SK-N-SH (cell line): Measurements from ENCODE around the gene PLA2G6. TPM values are rescaled to one million over a fixed set of nuclear protein-coding genes. Genes with fewer than 3 reads are reported as not detected.

Experiments
- CTCF ChIA-PET: fragments of 300-600, 350-600 bp; formaldehyde crosslinking; extraction: SDS; loops from one replicate; lab custom pipeline; 2021; lab: Yijun Ruan, JAX
- POLR2A ChIA-PET: fragments of 350-600 bp; sonication (Branson Sonifier 250); formaldehyde crosslinking; extraction: SDS; loops from one replicate; lab custom pipeline; 2020; ENCODE audit warnings: antibody characterized with exemption, inconsistent platforms; lab: Yijun Ruan, JAX
- DNase-seq: peaks from one replicate; pipeline ENCODE4 v3.0.0; 2012
- H2AFZ ChIP-seq: fragments of 200-600 bp; sonication (generic); 2 replicates; pipeline ENCODE4 v1.8.1; 2016; ENCODE audit warnings: antibody characterized with exemption, mild to moderate bottlenecking, low read depth
- H3F3A ChIP-seq: fragments of 200-600 bp; sonication (generic); replicated peaks from 2 replicates; pipeline ENCODE3; 2016; ENCODE audit warnings: antibody characterized with exemption, mild to moderate bottlenecking; ENCODE audit not compliant: insufficient read depth
- H3K27ac ChIP-seq, 2 experiments: fragments of 200-500 bp in 1 of 2; fragments of 200-600 bp in 1 of 2; sonication (Bioruptor generic) in 1 of 2; sonication (generic), shearing (Covaris generic) in 1 of 2; 2 replicates each; pipeline versions ENCODE4 v1.5.1 to v1.6.1; 2014 to 2016; ENCODE audit warnings: low read depth in 2 of 2, inconsistent platforms in 1 of 2, low read length in 1 of 2, mild to moderate bottlenecking in 1 of 2, mixed read lengths in 1 of 2
- H3K27me3 ChIP-seq: fragments of 200-600 bp; sonication (generic), shearing (Covaris generic); 2 replicates; pipeline ENCODE4 v1.6.1; 2016; ENCODE audit warnings: mixed run types; ENCODE audit not compliant: insufficient read depth
- H3K36me3 ChIP-seq, 2 experiments: fragments of 200-500 bp in 1 of 2; fragments of 200-600 bp in 1 of 2; sonication (Bioruptor generic) in 1 of 2; sonication (generic) in 1 of 2; replicated peaks in 1 of 2; 2 replicates each; pipeline versions ENCODE3 to v1.5.1; 2014 to 2016; ENCODE audit warnings: low read length in 1 of 2, mild to moderate bottlenecking in 1 of 2; ENCODE audit not compliant: insufficient read depth in 2 of 2, control insufficient read depth in 1 of 2
- H3K4me1 ChIP-seq, 2 experiments: fragments of 200-500 bp in 1 of 2; fragments of 200-600 bp in 1 of 2; sonication (Bioruptor generic) in 1 of 2; sonication (generic), shearing (Covaris generic) in 1 of 2; 2 replicates each; pipeline versions ENCODE4 v1.5.1 to v1.6.1; 2014 to 2016; ENCODE audit warnings: low read depth in 1 of 2, low read length in 1 of 2, mixed run types in 1 of 2; ENCODE audit not compliant: insufficient read depth in 2 of 2, control insufficient read depth in 1 of 2
- H3K4me2 ChIP-seq: fragments of 200-600 bp; sonication (generic), shearing (Covaris generic); 2 replicates; pipeline ENCODE4 v1.6.1; 2017; ENCODE audit warnings: mixed run types
- H3K4me3 ChIP-seq, 2 experiments: fragments of 200-500 bp in 1 of 2; fragments of 200-600 bp in 1 of 2; sonication (Bioruptor generic) in 1 of 2; sonication (generic), shearing (Covaris generic) in 1 of 2; 2 replicates each; pipeline versions ENCODE4 v1.5.1 to v1.8.1; 2014 to 2016; ENCODE audit warnings: low read depth in 2 of 2, inconsistent platforms in 1 of 2, low read length in 1 of 2, mild to moderate bottlenecking in 1 of 2, mixed read lengths in 1 of 2, moderate library complexity in 1 of 2
- H3K79me2 ChIP-seq: fragments of 200-600 bp; sonication (generic); 2 replicates; pipeline ENCODE4 v1.8.1; 2017; ENCODE audit warnings: mild to moderate bottlenecking; ENCODE audit not compliant: insufficient read depth
- H3K9ac ChIP-seq: fragments of 200-600 bp; sonication (generic); 2 replicates; pipeline ENCODE4 v1.6.1; 2017; ENCODE audit warnings: mixed run types
- H3K9me2 ChIP-seq: fragments of 200-600 bp; sonication (generic); 2 replicates; pipeline ENCODE4 v1.6.1; 2017; ENCODE audit warnings: mixed run types
- H3K9me3 ChIP-seq: fragments of 200-600 bp; sonication (generic); 2 replicates; pipeline ENCODE4 v1.6.1; 2017; ENCODE audit warnings: mixed run types, mild to moderate bottlenecking, moderate library complexity
- H4K20me1 ChIP-seq: fragments of 200-600 bp; sonication (generic); 2 replicates; pipeline ENCODE4 v1.6.1; 2017; ENCODE audit warnings: mild to moderate bottlenecking, mixed run types; ENCODE audit not compliant: insufficient read depth
- ELF1 ChIP-seq: IDR thresholded peaks from 2 replicates; pipeline ENCODE4 v1.4.0; 2012
- EP300 ChIP-seq, 2 experiments: IDR thresholded peaks; 2 replicates each; pipeline versions ENCODE4 v1.4.0 to v1.6.1; 2012; ENCODE audit warnings: borderline replicate concordance in 1 of 2, low read depth in 1 of 2, low read length in 1 of 2
- EZH2phosphoT487 ChIP-seq: fragments of 200-600 bp; sonication (generic); IDR thresholded peaks from 2 replicates; pipeline ENCODE4 v1.6.1; 2017; ENCODE audit warnings: low read depth, mixed run types, mild to moderate bottlenecking, antibody characterized with exemption, moderate library complexity, borderline replicate concordance
- FOXM1 ChIP-seq: IDR thresholded peaks from 2 replicates; pipeline ENCODE4 v1.4.0; 2012; ENCODE audit warnings: low read depth, mild to moderate bottlenecking
- GABPA ChIP-seq: IDR thresholded peaks from 2 replicates; pipeline ENCODE4 v1.4.0; 2012; ENCODE audit warnings: low read depth, mild to moderate bottlenecking
- MEF2A ChIP-seq: IDR thresholded peaks from 2 replicates; pipeline ENCODE4 v1.4.0; 2012; ENCODE audit warnings: low read depth, borderline replicate concordance
- MXI1 ChIP-seq: IDR thresholded peaks from 2 replicates; pipeline ENCODE4 v1.6.1; 2012; ENCODE audit warnings: mild to moderate bottlenecking, low read depth, low read length, improper control_type of control experiment
- NFIC ChIP-seq: IDR thresholded peaks from 2 replicates; pipeline ENCODE4 v1.4.0; 2012; ENCODE audit warnings: borderline replicate concordance
- NRF1 ChIP-seq: IDR thresholded peaks from 2 replicates; pipeline ENCODE4 v1.6.1; 2012; ENCODE audit warnings: low read depth, mild to moderate bottlenecking, low read length
- RCOR1 ChIP-seq: fragments of 150-350 bp; IDR thresholded peaks from 2 replicates; pipeline ENCODE4 v1.6.1; 2017; ENCODE audit warnings: antibody characterized with exemption, low read length
- RFX5 ChIP-seq: IDR thresholded peaks from 2 replicates; pipeline ENCODE4 v1.6.1; 2012; ENCODE audit warnings: mild to moderate bottlenecking, improper control_type of control experiment, low read length
- RXRA ChIP-seq: IDR thresholded peaks from 2 replicates; pipeline ENCODE4 v1.4.0; 2012; ENCODE audit warnings: low read depth, mild to moderate bottlenecking, borderline replicate concordance
- SIN3A ChIP-seq: IDR thresholded peaks from 2 replicates; pipeline ENCODE4 v1.6.1; 2012; ENCODE audit warnings: low read depth, mild to moderate bottlenecking, low read length, moderate library complexity, borderline replicate concordance
- TCF12 ChIP-seq: IDR thresholded peaks from 2 replicates; pipeline ENCODE4 v1.4.0; 2012
- TEAD4 ChIP-seq: IDR thresholded peaks from 2 replicates; pipeline ENCODE4 v1.4.0; 2012; ENCODE audit warnings: mild to moderate bottlenecking, borderline replicate concordance; ENCODE audit not compliant: insufficient read depth
- USF1 ChIP-seq: IDR thresholded peaks from 2 replicates; pipeline ENCODE4 v1.4.0; 2012; ENCODE audit warnings: low read depth, borderline replicate concordance
- USF2 ChIP-seq: fragments of 150-350 bp; IDR thresholded peaks from 2 replicates; pipeline ENCODE4 v1.6.1; 2017; ENCODE audit warnings: antibody characterized with exemption, low read length, low read depth, borderline replicate concordance
- WGBS: methylation state at CpG from one replicate; pipeline ENCODE4 v1.1.6; 2017; ENCODE audit warnings: low lambda C conversion rate; 5-methylcytosine and 5-hydroxymethylcytosine counted together
- polyA plus RNA-seq, 3 experiments: library from polyadenylated mRNA; depleted of rRNA; stranded (reverse); fragments of >200 nt; gene quantifications; 2 replicates each; pipeline ENCODE4 v1.2.3, GENCODE V29; 2012
- TF ChIP-seq, protein P1 (sequence below): fragments of 150-350 bp; IDR thresholded peaks from 2 replicates; pipeline ENCODE4 v1.6.1; 2016; ENCODE audit warnings: mild to moderate bottlenecking, low read depth, low read length
- TF ChIP-seq, protein P2 (sequence below): IDR thresholded peaks from 2 replicates; pipeline ENCODE4; 2012

The PLA2G6 gene
- polyA plus RNA-seq, 1 of the 3 experiments (the other 2 are of a cell fraction), result 10.5 TPM

- H3K79me2 ChIP-seq, result 0 out of 2 replicates have a peak, but pooled peaks cover 3% of the 10 kb centered on the region
- no peaks in the 10 kb centered on the region for H3F3A ChIP-seq
- CTCF ChIA-PET, result interaction anchor here (0.8 kb wide), 1 partner anchor 9 kb away, joined by 4 read pairs; no protein-coding TSS in a partner anchor
- H3K27ac ChIP-seq, result peak overlapping the region in 1 of 2 experiments; percentile 53; a peak in 2 of 4 replicates
- H3K4me2 ChIP-seq, result no peak overlapping the region
- H3K27me3 ChIP-seq, result no peaks in the 10 kb centered on the region
- TF ChIP-seq USF2 (no peak), RFX5 (no peak), GABPA (no peak), RXRA (no peak), SIN3A (no peak), TCF12 (no peak), USF1 (no peak), TEAD4 (no peak), FOXM1 (no peak), ELF1 (no peak)
- no peak overlapping the region for H3K4me3 ChIP-seq
- no peaks in the 10 kb centered on the region for H3K4me1 ChIP-seq
- H3K36me3 ChIP-seq, result peaks cover 0 to 13% of the 10 kb centered on the region in 2 experiments
- 89% methylated on average over 3 of the region's 14 CpGs for WGBS
- H3K9me2 ChIP-seq, result no peaks in the 10 kb centered on the region
- DNase-seq, result no peak
- no peak overlapping the region for H3K9ac ChIP-seq
- H2AFZ ChIP-seq, result no peak overlapping the region
- POLR2A ChIA-PET, result no interaction called here
- no peaks in the 10 kb centered on the region for H3K9me3 ChIP-seq
- H4K20me1 ChIP-seq, result no peaks in the 10 kb centered on the region
Observed at GRCh38 chr22:38228873-38229740, 47.5 kb upstream of the PLA2G6 start.

DNA sequence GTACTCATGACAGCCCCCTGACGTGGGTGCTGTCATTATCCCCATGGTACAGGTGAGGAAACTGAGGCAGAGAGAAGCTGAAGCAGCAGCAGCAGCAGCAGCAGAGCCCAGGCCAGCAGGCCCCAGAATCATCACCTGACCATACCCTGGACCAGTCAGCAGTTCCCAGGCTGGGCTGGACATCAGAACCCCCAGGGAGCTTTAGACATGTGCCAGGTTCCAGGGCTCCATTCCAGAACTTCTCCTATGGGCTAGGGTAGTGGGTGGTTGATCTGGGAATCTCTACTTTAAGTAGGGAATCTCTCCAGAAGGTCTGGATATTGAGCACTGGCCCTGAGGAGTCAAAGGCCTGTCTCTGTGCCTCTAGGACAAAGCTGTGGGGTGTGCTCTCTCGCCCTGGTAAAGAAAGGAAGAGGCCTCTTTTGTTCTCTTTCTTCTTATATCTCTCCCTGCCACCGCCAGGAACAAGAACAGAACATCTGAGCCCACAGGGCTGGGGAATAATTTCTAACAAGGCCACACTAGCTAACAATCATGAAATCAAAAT lies 46.8 kb upstream of the PLA2G6 start:
- no peak overlapping the region for H3K9ac ChIP-seq
- CTCF ChIA-PET, result interaction anchor here (0.8 kb wide), 1 partner anchor 8 kb away, joined by 4 read pairs; no protein-coding TSS in a partner anchor
- POLR2A ChIA-PET, result no interaction called here
- no peak for TF ChIP-seq TEAD4
- no peak for TF ChIP-seq GABPA
- no peak for TF ChIP-seq RXRA
- TF ChIP-seq NRF1, result no peak
- TF ChIP-seq MXI1, result no peak
- no peak for TF ChIP-seq USF1
- TF ChIP-seq ELF1, result no peak
- TF ChIP-seq TCF12, result no peak
- no peak for TF ChIP-seq RFX5
- no peak for TF ChIP-seq NFIC
- no peak for TF ChIP-seq EP300 (IDR thresholded peaks at IDR 0.05; ENCODE audit: borderline replicate concordance in 1 of 2, low read depth in 1 of 2, low read length in 1 of 2)
- TF ChIP-seq, protein P1, sequence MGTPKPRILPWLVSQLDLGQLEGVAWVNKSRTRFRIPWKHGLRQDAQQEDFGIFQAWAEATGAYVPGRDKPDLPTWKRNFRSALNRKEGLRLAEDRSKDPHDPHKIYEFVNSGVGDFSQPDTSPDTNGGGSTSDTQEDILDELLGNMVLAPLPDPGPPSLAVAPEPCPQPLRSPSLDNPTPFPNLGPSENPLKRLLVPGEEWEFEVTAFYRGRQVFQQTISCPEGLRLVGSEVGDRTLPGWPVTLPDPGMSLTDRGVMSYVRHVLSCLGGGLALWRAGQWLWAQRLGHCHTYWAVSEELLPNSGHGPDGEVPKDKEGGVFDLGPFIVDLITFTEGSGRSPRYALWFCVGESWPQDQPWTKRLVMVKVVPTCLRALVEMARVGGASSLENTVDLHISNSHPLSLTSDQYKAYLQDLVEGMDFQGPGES, result no peak
- no peak for TF ChIP-seq RCOR1
- no peak for TF ChIP-seq MEF2A
- TF ChIP-seq, protein P2, sequence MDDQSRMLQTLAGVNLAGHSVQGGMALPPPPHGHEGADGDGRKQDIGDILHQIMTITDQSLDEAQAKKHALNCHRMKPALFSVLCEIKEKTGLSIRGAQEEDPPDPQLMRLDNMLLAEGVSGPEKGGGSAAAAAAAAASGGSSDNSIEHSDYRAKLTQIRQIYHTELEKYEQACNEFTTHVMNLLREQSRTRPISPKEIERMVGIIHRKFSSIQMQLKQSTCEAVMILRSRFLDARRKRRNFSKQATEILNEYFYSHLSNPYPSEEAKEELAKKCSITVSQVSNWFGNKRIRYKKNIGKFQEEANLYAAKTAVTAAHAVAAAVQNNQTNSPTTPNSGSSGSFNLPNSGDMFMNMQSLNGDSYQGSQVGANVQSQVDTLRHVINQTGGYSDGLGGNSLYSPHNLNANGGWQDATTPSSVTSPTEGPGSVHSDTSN, result no peak
- no peak for TF ChIP-seq EZH2phosphoT487

More for the DNA sequence above, 46.8 kb upstream of the PLA2G6 start:
- Histone ChIP-seq H3K27me3 (no peaks in the 10 kb centered on the region), H3K4me1 (no peaks in the 10 kb centered on the region), H3F3A (no peaks in the 10 kb centered on the region), H3K9me2 (no peaks in the 10 kb centered on the region), H3K4me2 (no peak overlapping the region), H3K36me3 (peaks cover 0 to 16% of the 10 kb centered on the region in 2 experiments), H4K20me1 (no peaks in the 10 kb centered on the region), H3K79me2 (0 out of 2 replicates have a peak, but pooled peaks cover 3% of the 10 kb centered on the region), H3K27ac (peak overlapping the region in 1 of 2 experiments; percentile 53; a peak in 1 of 4 replicates), H2AFZ (no peak overlapping the region), H3K9me3 (no peaks in the 10 kb centered on the region), H3K4me3 (no peak overlapping the region)
- no peak for DNase-seq
- WGBS, result 76% methylated on average over 2 of the region's 3 CpGs
